ENCODE measurements around the gene KRT9.
"Not testable (repeated sequence)": the region's sequence is repeated elsewhere in the genome, so short reads cannot be mapped to it uniquely, and the experiment has no call there.

GRCh38 chr17:41582061-41582968 is 10.5 kb upstream of the KRT9 start:
- TF ChIP-seq CTCF (conservative IDR thresholded peaks at IDR 0.05 in 1 of 2, IDR thresholded peaks at IDR 0.05 in 1 of 2; ENCODE audit: low read depth in 1 of 2, low read length in 2 of 2); EZH2 (IDR thresholded peaks at IDR 0.05; ENCODE audit: low read length, missing control alignments): not testable (repeated sequence)
